HEK293T (cell line): ENCODE results near the gene MFAP4.

Experiments used
- BHLHE40 ChIP-seq: fragments of 450-650 bp; IDR thresholded peaks from 2 replicates; pipeline ENCODE4 v1.6.1; 2016; ENCODE audit warnings: mild to moderate bottlenecking, moderate library complexity, borderline replicate concordance
- ELF4 ChIP-seq: fragments of 450-650 bp; IDR thresholded peaks from 2 replicates; pipeline ENCODE4 v1.6.1; 2017; ENCODE audit warnings: antibody characterized with exemption
- SP1 ChIP-seq: fragments of 450-650 bp; IDR thresholded peaks from 2 replicates; pipeline ENCODE4 v1.6.1; 2017

DNA sequence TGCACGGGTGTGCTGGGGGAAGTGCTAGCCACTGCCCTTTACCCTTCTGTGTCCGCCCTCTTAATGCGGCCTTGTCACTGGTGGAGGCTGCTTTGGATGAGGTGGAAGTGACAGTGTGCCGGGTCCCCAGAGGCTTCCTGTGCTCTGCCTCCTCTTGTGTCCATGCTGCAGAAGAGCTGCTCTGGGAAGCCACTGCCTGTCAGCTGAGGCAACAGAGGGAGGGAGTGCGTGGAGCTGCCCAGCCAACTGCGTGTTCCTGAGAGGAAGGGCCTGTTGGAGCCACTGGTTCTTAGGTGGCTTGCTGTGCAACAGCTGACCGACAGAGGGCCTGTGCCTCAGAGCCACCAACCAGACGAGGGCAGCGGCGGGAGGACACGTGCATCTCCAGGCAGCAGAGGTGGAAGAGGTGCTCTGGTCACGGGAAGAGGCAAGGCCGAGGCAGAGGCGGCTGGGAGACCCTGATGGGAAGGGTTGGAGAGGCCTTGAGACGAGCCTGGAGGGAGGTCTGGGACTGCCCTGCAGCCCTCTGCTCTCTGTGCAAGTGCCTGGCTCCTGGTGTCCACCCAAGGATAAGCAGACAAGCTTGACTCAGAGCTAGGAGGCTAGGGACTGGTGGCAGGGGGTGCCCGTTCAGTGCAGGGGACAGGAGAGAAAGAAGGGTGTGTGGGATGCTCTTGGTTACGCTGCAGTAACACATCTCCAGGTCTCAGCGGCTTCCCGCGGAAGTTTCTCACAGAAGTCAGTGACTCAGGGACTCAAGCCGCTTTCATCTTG lies 49.9 kb downstream of the MFAP4 start:
- no peak for TF ChIP-seq BHLHE40
- no peak for TF ChIP-seq ELF4
- TF ChIP-seq SP1 = no peak
